ENCODE measurements around the gene IFIH1. TPM values are rescaled to one million over a fixed set of nuclear protein-coding genes. Genes with fewer than 3 reads are reported as not detected.

The IFIH1 gene
- total and polyA plus RNA-seq, 2 donors (not counting 3 experiments of a cell fraction or from before 2014, with no cell fraction given): 1.3 to 6.9 TPM

GRCh38 chr2:162308747-162309503 is 9.6 kb downstream of the IFIH1 start:
- Histone ChIP-seq H3K9me1 (replicated peaks; ENCODE audit: control insufficient read depth, extremely low read depth, insufficient read depth, low read length) (no peaks in the 10 kb centered on the region), H3K79me2 (ENCODE audit: control insufficient read depth, insufficient read depth, low read length) (no peaks in the 10 kb centered on the region), H3K4me1 (ENCODE audit: control insufficient read depth, extremely low read depth, insufficient read depth, low read length) (no peaks in the 10 kb centered on the region), H2AFZ (ENCODE audit: low read depth, low read length) (no peak overlapping the region), H3K4me2 (ENCODE audit: insufficient read depth, low read length) (no peak overlapping the region), H3K27ac (ENCODE audit: insufficient read depth, low read depth, low read length) (no peak overlapping the region), H3K36me3 (ENCODE audit: control insufficient read depth in 2 of 2, extremely low read depth in 1 of 2, insufficient read depth in 2 of 2, low read length in 2 of 2) (no peaks in the 10 kb centered on the region), H3K9ac (replicated peaks; ENCODE audit: extremely low read depth, insufficient read depth, low read length) (no peak overlapping the region), H3K9me3 (replicated peaks; ENCODE audit: control insufficient read depth, insufficient read depth, low read length) (no peaks in the 10 kb centered on the region), H4K20me1 (replicated peaks; ENCODE audit: control insufficient read depth, extremely low read depth, insufficient read depth, low read length) (no peaks in the 10 kb centered on the region), H3K4me3 (replicated peaks in 1 of 3; ENCODE audit: insufficient read depth in 1 of 3, low read depth in 1 of 3, low read length in 3 of 3) (no peak overlapping the region), H3K27me3 (ENCODE audit: control insufficient read depth in 2 of 2, insufficient read depth in 2 of 2, low read length in 2 of 2) (no peaks in the 10 kb centered on the region)
- intact Hi-C loops (cut with micrococcal nuclease): no loop called here
- FAIRE-seq (no peak), DNase-seq (ENCODE audit: low read depth, low spot score) (no peak)
- dilution Hi-C loops (cut with MboI; ENCODE audit: extremely low pct_ligation_motif_present, low sequenced_read_pairs): no loop called here
- CTCF ChIA-PET: interaction anchor here (1.2 to 3.3 kb wide), 2 partner anchors 9 to 11 kb away, joined by 3 to 19 read pairs; no protein-coding TSS in a partner anchor
- BruUV-seq (replicated peaks): no TSS peak
- POLR2A ChIA-PET: no interaction called here
- no peak for TF ChIP-seq GATA2 (IDR thresholded peaks at IDR 0.05; ENCODE audit: insufficient read depth, insufficient read length, low read depth, low read length)
- no peak for TF ChIP-seq FOS (IDR thresholded peaks at IDR 0.05; ENCODE audit: borderline replicate concordance, insufficient read depth, low read length)
- TF ChIP-seq MAX (IDR thresholded peaks at IDR 0.05; ENCODE audit: insufficient read depth, insufficient read length): no peak
- TF ChIP-seq JUN (IDR thresholded peaks at IDR 0.05; ENCODE audit: borderline replicate concordance, insufficient read depth, insufficient read length, low read depth): no peak
- TF ChIP-seq EZH2 (IDR thresholded peaks at IDR 0.05; ENCODE audit: borderline replicate concordance, low read depth, low read length, severe bottlenecking): no peak
- TF ChIP-seq POLR2A (IDR thresholded peaks at IDR 0.05; ENCODE audit: low read depth, low read length): no peak
- TF ChIP-seq POLR2AphosphoS5 (IDR thresholded peaks at IDR 0.05; ENCODE audit: insufficient read depth, low read depth, low read length): no peak
- no peak for TF ChIP-seq MYC (IDR thresholded peaks at IDR 0.05; ENCODE audit: low read depth, low read length)
- TF ChIP-seq CTCF (IDR thresholded peaks at IDR 0.05; ENCODE audit: extremely low read depth in 1 of 2, insufficient read depth in 1 of 2, low read depth in 1 of 2, low read length in 2 of 2): no peak

Measured in endothelial cell of umbilical vein (primary cell).